ENCODE measurements around the gene SELENOM.

DNA sequence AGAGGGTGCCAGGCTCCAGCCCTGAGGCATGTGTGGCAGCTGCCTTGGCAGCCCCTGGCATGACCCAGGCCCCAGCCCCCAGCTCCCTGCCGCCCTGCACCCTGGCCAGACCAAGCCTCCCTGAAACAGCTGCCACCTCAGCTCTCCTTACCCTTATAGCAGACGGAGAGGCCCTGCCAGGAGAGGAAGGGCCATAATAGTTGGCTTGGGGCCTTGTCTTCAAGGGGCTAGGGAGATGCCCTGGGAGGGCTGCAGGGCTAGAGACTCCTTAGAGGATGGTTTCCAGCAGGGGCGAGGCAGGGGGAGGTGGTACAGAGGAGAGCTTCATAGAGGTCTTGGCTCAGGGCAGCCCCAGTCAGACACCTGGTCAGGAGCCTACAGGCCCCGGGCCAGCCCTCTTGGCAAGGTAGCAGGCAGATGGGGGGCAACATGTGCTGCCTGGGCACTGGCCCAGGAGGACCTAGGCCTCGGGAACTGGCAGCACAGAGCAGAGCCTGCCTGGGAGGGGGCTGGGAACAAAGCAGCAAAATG, 13.3 kb downstream of the SELENOM start:
- TF ChIP-seq POLR2A (IDR thresholded peaks at IDR 0.05; ENCODE audit: low read length) (no peak), GATA1 (IDR thresholded peaks at IDR 0.05; ENCODE audit: low read depth, low read length) (no peak)

Measured in erythroblast (primary cell).